Prostate gland (tissue), 2 donors: ENCODE data around the gene DHPS. TPM values are rescaled to one million over a fixed set of nuclear protein-coding genes. Genes with fewer than 3 reads are reported as not detected.

Experiments
- DNase-seq: peaks from one replicate; pipeline ENCODE4 v3.0.0-alpha.2; 2019; ENCODE audit warnings: low spot score
- H3K27ac ChIP-seq, 2 donors: fragments of 200-600 bp; sonication (generic); 2 replicates each; pipeline ENCODE4 v1.5.1; 2017 to 2019
- H3K27me3 ChIP-seq: fragments of 200-600 bp; sonication (generic); replicated peaks from 2 replicates; pipeline ENCODE4 v1.5.1; 2019; ENCODE audit not compliant: insufficient read depth
- H3K36me3 ChIP-seq, 2 donors: fragments of 200-600 bp; sonication (generic); 1 replicate in 1 of 2; 2 replicates in 1 of 2; pipeline versions ENCODE4 v1.5.1 to v1.8.1; 2017 to 2019
- H3K4me1 ChIP-seq: fragments of 200-600 bp; sonication (generic); replicated peaks from 2 replicates; pipeline ENCODE4 v1.5.1; 2019
- H3K4me3 ChIP-seq, 2 donors: fragments of 200-600 bp; sonication (generic); 2 replicates each; pipeline ENCODE4 v1.5.1; 2017 to 2019
- H3K9me3 ChIP-seq: fragments of 200-600 bp; sonication (generic); 2 replicates; pipeline ENCODE4 v1.5.1; 2017
- POLR2A ChIP-seq: fragments of 450-650 bp; IDR thresholded peaks from one replicate; pipeline ENCODE4 v1.6.1; 2016; ENCODE audit warnings: antibody characterized with exemption, mild to moderate bottlenecking
- POLR2AphosphoS5 ChIP-seq: sonication (generic); formaldehyde crosslinking; IDR thresholded peaks from one replicate; pipeline ENCODE4 v1.6.1; 2017; ENCODE audit warnings: antibody characterized with exemption
- WGBS: methylation state at CpG from one replicate; pipeline ENCODE4 v1.1.5; 2018; 5-methylcytosine and 5-hydroxymethylcytosine counted together
- intact Hi-C: fragments of 100-400 bp; cut with DNase I; formaldehyde crosslinking; loops from one replicate; pipeline ENCODE4 v1.14.2; 2022
- total RNA-seq, 2 donors: library from RNA; depleted of rRNA; stranded (reverse); fragments of >200 nt; gene quantifications; one replicate each; pipeline ENCODE4 v1.1.0, GENCODE V29; 2016
- TF ChIP-seq, protein P1 (sequence below), 4 experiments: fragments of 200-600 bp in 2 of 4; fragments of 450-650 bp in 2 of 4; sonication (generic) in 2 of 4; IDR thresholded peaks; 1 replicate in 3 of 4; 2 replicates in 1 of 4; pipeline ENCODE4 v1.5.1; 2016 to 2019; ENCODE audit warnings: antibody characterized with exemption in 4 of 4, mild to moderate bottlenecking in 2 of 4, moderate library complexity in 2 of 4

Gene DHPS
- total RNA-seq, 2 donors from 2014 or later: 140 to 178 TPM

- intact Hi-C loops: no loop called here
- Histone ChIP-seq H3K9me3 (no peaks in the 10 kb centered on the region), H3K27me3 (no peaks in the 10 kb centered on the region), H3K27ac (no peak overlapping the region), H3K4me3 (peak overlapping the region; percentile 47 to 77), H3K4me1 (peaks cover 9% of the 10 kb centered on the region), H3K36me3 (peaks cover 0 to 1% of the 10 kb centered on the region in 2 donors)
- no peak for TF ChIP-seq POLR2A
- TF ChIP-seq, protein P1, sequence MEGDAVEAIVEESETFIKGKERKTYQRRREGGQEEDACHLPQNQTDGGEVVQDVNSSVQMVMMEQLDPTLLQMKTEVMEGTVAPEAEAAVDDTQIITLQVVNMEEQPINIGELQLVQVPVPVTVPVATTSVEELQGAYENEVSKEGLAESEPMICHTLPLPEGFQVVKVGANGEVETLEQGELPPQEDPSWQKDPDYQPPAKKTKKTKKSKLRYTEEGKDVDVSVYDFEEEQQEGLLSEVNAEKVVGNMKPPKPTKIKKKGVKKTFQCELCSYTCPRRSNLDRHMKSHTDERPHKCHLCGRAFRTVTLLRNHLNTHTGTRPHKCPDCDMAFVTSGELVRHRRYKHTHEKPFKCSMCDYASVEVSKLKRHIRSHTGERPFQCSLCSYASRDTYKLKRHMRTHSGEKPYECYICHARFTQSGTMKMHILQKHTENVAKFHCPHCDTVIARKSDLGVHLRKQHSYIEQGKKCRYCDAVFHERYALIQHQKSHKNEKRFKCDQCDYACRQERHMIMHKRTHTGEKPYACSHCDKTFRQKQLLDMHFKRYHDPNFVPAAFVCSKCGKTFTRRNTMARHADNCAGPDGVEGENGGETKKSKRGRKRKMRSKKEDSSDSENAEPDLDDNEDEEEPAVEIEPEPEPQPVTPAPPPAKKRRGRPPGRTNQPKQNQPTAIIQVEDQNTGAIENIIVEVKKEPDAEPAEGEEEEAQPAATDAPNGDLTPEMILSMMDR (IDR thresholded peaks at IDR 0.05): no peak
- no peak for TF ChIP-seq POLR2AphosphoS5
- 92% methylated on average over 1 of the region's 1 CpG for WGBS
- DNase-seq: no peak
Observed at GRCh38 chr19:12695514-12695913, 13.8 kb upstream of the DHPS start.

DNA sequence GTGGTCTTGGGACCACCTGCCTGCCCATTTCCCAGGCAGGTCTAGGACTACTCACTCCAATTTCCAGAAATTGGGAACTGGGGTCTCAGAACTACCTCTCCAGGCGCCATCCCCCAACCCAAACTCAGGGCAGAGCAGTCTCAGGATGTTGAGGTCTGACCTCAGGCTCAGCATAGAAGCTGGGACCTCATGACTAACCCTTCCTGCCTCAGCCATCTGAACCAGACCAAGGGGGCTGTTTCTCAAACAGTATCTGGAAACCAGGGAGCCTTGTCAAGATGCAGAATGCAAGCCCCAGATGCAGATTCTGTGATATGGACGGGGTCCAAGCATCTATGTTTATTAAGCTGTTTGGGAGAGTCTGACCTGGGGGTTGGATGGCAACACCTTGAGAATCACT is 13.4 kb upstream of the DHPS start:
- no peak for DNase-seq
- H3K4me3 ChIP-seq: no peak overlapping the region
- H3K4me1 ChIP-seq: peaks cover 9% of the 10 kb centered on the region
- intact Hi-C loops: no loop called here
- no peaks in the 10 kb centered on the region for H3K27me3 ChIP-seq
- no peaks in the 10 kb centered on the region for H3K36me3 ChIP-seq
- no peak overlapping the region for H3K27ac ChIP-seq
- TF ChIP-seq, protein P1 (IDR thresholded peaks at IDR 0.05): no peak
- no peak for TF ChIP-seq POLR2A
- TF ChIP-seq POLR2AphosphoS5: no peak
- 86% methylated on average over 2 of the region's 2 CpGs for WGBS
- H3K9me3 ChIP-seq: no peaks in the 10 kb centered on the region

DNA sequence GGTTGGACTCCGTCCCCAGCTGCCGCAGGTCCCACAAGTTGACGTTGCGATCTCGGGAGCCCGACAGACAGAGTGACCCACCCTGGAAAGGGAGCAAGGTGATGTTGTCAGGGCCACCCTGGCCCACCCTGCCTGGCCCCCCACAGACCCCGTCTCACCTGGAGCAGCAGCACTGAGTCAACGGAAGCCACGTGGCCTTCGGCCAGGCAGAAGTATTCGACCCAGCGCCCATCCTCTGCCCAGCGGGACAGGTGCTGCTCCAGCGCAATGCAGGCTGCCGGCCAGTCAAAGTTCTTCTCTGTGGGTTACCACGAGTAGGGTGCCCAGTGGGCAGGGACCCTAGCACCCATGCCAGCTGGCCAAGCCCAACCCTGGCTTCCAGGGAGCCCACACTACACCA is 13.0 kb upstream of the DHPS start:
- Histone ChIP-seq H3K4me3 (no peak overlapping the region), H3K36me3 (no peaks in the 10 kb centered on the region), H3K27ac (no peak overlapping the region), H3K9me3 (no peaks in the 10 kb centered on the region), H3K27me3 (no peaks in the 10 kb centered on the region), H3K4me1 (peaks cover 9% of the 10 kb centered on the region)
- intact Hi-C loops: no loop called here
- WGBS: 96% methylated on average over 15 of the region's 16 CpGs
- no peak for DNase-seq
- no peak for TF ChIP-seq POLR2AphosphoS5
- no peak for TF ChIP-seq POLR2A
- TF ChIP-seq, protein P1 (IDR thresholded peaks at IDR 0.05): no peak

GRCh38 chr19:12692960-12693359 is 11.3 kb upstream of the DHPS start:
- TF ChIP-seq POLR2A (no peak), POLR2AphosphoS5 (no peak)
- TF ChIP-seq, protein P1 (IDR thresholded peaks at IDR 0.05): no peak
- Histone ChIP-seq H3K27me3 (no peaks in the 10 kb centered on the region), H3K9me3 (no peaks in the 10 kb centered on the region), H3K36me3 (no peaks in the 10 kb centered on the region), H3K27ac (no peak overlapping the region), H3K4me1 (peaks cover 9% of the 10 kb centered on the region), H3K4me3 (no peak overlapping the region)
- DNase-seq: no peak
- intact Hi-C loops: no loop called here
- WGBS: 90% methylated on average over 5 of the region's 5 CpGs

DNA sequence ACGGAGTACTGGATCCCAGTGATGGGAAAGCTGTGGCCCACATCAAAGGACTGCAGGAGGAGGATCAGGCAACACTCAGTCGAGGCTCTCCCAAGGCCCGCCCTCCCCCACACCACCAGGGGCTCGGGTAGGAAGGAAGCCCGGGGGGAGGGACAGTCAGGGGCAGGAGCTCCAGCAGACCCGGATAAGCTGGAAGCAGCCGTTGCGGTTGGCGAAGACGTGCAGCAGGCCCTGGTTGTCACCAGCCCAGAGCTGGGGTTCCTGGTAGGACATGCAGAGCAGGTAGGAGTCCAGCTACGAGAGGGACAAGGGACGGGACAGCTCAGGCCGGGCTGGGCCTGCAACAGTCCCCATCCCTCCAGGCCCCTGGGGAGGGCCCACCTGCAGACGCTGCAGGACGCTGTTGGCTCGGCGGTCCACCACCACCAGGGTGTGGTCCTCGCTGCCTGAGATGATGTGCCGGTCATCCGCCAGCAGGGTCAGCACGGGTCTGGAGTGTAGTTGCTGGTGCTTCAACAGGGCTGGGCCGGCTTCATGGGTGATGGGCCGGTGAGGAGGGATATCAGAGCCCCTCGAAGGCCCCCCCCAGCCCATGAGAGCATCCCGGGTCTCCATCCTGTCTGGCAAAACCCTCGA is 8.0 kb upstream of the DHPS start:
- WGBS: 80% methylated on average over 26 of the region's 26 CpGs

More for the DNA sequence above, 8.0 kb upstream of the DHPS start:
- intact Hi-C loops: no loop called here
- no peak overlapping the region for H3K27ac ChIP-seq
- DNase-seq: no peak
- H3K27me3 ChIP-seq: no peaks in the 10 kb centered on the region
- no peaks in the 10 kb centered on the region for H3K36me3 ChIP-seq
- no peaks in the 10 kb centered on the region for H3K9me3 ChIP-seq
- H3K4me3 ChIP-seq: no peak overlapping the region
- no peak for TF ChIP-seq POLR2A
- TF ChIP-seq, protein P1 (IDR thresholded peaks at IDR 0.05): no peak
- no peak for TF ChIP-seq POLR2AphosphoS5
- no peaks in the 10 kb centered on the region for H3K4me1 ChIP-seq
